ENCODE results near the gene OPN5. TPM values are rescaled to one million over a fixed set of nuclear protein-coding genes. Genes with fewer than 3 reads are reported as not detected.

The OPN5 gene
- total RNA-seq, 4 donors from 2014 or later = not detected

DNA sequence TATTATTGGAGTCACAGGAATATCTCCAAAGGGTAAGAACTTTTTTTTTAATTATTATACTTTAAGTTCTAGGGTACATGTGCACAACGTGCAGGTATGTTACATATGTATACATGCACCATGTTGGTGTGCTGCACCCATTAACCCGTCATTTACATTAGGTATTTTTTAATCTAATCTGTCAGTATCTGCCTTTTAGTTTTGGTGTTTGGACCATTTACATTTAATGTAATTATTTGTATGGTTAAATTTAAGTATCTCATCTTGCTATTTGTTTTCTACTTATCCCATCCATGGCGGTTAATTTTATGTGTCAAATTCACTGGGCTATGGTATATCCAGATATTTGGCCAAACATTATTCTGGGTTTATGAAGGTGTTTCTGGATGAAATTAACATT is 15.4 kb upstream of the OPN5 start:
- TF ChIP-seq POLR2A (IDR thresholded peaks at IDR 0.05) = no peak
- TF ChIP-seq, protein P1, sequence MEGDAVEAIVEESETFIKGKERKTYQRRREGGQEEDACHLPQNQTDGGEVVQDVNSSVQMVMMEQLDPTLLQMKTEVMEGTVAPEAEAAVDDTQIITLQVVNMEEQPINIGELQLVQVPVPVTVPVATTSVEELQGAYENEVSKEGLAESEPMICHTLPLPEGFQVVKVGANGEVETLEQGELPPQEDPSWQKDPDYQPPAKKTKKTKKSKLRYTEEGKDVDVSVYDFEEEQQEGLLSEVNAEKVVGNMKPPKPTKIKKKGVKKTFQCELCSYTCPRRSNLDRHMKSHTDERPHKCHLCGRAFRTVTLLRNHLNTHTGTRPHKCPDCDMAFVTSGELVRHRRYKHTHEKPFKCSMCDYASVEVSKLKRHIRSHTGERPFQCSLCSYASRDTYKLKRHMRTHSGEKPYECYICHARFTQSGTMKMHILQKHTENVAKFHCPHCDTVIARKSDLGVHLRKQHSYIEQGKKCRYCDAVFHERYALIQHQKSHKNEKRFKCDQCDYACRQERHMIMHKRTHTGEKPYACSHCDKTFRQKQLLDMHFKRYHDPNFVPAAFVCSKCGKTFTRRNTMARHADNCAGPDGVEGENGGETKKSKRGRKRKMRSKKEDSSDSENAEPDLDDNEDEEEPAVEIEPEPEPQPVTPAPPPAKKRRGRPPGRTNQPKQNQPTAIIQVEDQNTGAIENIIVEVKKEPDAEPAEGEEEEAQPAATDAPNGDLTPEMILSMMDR (IDR thresholded peaks at IDR 0.05) = no peak
- TF ChIP-seq POLR2AphosphoS5 (IDR thresholded peaks at IDR 0.05) = no peak
- TF ChIP-seq EP300 (IDR thresholded peaks at IDR 0.05; ENCODE audit: low read depth) = no peak
- Histone ChIP-seq H3K4me1 (no peaks in the 10 kb centered on the region), H3K27ac (no peak overlapping the region), H3K9me3 (no peaks in the 10 kb centered on the region), H3K27me3 (no peaks in the 10 kb centered on the region), H3K36me3 (no peaks in the 10 kb centered on the region), H3K4me3 (no peak overlapping the region)
- WGBS, 2 donors (ENCODE audit: low coverage in 1 of 2) = 90 to 95% methylated on average over 3 of the region's 3 CpGs
- in situ Hi-C loops (cut with MboI; ENCODE audit: low pct_ligation_motif_present in 1 of 4, low pct_unique_long_range_greater_than_20kb in 1 of 4, low sequenced_read_pairs in 3 of 4) (no loop called here), intact Hi-C loops (cut with DNase I; ENCODE audit: low total_unique reads) (no loop called here)
- no peak for DNase-seq

DNA sequence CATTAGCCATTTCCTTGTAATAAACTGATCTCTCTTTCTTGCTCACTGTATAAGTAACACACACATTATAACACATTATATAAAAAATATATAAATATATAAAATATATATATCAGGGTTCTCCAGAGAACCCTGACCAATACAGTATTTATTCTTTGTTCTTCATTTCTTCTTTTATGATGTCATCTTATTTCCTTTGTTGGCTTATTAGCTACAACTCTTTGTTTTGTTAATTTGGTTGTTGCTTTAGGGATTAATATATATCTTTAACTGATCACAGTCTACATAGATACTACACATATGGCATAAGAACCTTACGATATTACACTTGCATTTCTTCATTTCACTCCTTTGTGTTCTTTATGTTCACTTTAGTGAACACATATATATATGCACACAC is 14.7 kb upstream of the OPN5 start:
- H3K9me3 ChIP-seq = no peaks in the 10 kb centered on the region
- no peak for DNase-seq
- TF ChIP-seq, protein P1 (IDR thresholded peaks at IDR 0.05) = no peak
- TF ChIP-seq POLR2A (IDR thresholded peaks at IDR 0.05) (no peak), EP300 (IDR thresholded peaks at IDR 0.05; ENCODE audit: low read depth) (no peak), POLR2AphosphoS5 (IDR thresholded peaks at IDR 0.05) (no peak)
- H3K4me1 ChIP-seq = no peaks in the 10 kb centered on the region
- no peaks in the 10 kb centered on the region for H3K27me3 ChIP-seq
- intact Hi-C loops (cut with DNase I; ENCODE audit: low total_unique reads) = no loop called here
- H3K27ac ChIP-seq = no peak overlapping the region
- WGBS, 2 donors (ENCODE audit: low coverage in 1 of 2) = 49 to 94% methylated on average over 1 of the region's 1 CpG
- no peak overlapping the region for H3K4me3 ChIP-seq
- no peaks in the 10 kb centered on the region for H3K36me3 ChIP-seq
- in situ Hi-C loops (cut with MboI; ENCODE audit: low pct_ligation_motif_present in 1 of 4, low pct_unique_long_range_greater_than_20kb in 1 of 4, low sequenced_read_pairs in 3 of 4) = no loop called here

DNA sequence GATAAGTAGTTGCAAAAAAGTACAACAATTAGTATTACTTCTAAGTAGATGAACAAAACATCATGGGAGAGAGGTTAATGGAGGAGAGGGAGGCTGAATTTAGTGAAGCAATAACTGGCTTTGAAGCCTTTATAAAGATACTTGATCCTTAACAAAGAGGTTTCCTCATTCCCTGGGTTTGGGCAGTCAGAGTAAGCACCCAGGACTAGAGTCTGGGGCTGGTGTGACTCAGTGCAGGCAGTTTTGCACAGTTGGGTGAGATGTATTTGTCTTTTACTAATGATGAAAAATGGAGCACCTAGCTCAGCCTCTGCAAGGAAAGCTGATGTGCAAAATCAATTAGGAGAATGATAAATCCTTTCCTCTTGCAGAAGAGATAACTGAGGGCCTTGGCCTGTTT is 11.8 kb upstream of the OPN5 start:
- no peaks in the 10 kb centered on the region for H3K36me3 ChIP-seq
- TF ChIP-seq EP300 (IDR thresholded peaks at IDR 0.05; ENCODE audit: low read depth) (no peak), POLR2A (IDR thresholded peaks at IDR 0.05) (no peak), POLR2AphosphoS5 (IDR thresholded peaks at IDR 0.05) (no peak)
- TF ChIP-seq, protein P1 (IDR thresholded peaks at IDR 0.05) = no peak
- no peaks in the 10 kb centered on the region for H3K9me3 ChIP-seq
- H3K4me3 ChIP-seq = no peak overlapping the region
- no peak for DNase-seq
- no peak overlapping the region for H3K27ac ChIP-seq
- in situ Hi-C loops (cut with MboI; ENCODE audit: low pct_ligation_motif_present in 1 of 4, low pct_unique_long_range_greater_than_20kb in 1 of 4, low sequenced_read_pairs in 3 of 4) = loop anchor here in 1 of 4 donors (5.0 kb wide), 1 partner anchor 358 kb away; no protein-coding TSS in a partner anchor
- H3K4me1 ChIP-seq = no peaks in the 10 kb centered on the region
- intact Hi-C loops (cut with DNase I; ENCODE audit: low total_unique reads) = no loop called here
- H3K27me3 ChIP-seq = no peaks in the 10 kb centered on the region

DNA sequence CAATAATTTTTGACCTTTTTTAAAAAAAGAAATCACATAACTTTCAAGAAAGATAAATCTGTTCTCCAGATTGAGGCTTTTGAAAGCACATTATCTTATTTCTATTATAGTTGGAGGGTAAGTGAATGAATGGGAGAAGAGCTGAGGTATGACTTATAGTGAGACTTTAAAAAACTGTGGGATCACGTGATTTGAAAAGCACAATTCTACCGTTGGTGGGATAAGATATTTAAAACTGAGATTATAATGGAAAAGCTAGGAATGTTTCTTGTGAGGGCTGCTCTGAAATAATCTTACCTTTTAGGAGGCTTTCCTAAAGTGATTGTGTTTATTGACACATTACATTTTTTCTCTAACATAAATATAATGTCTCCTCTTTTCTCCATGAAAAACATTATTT is 9.5 kb upstream of the OPN5 start:
- 70 to 85% methylated on average over 2 of the region's 2 CpGs for WGBS, 2 donors (ENCODE audit: low coverage in 1 of 2)
- in situ Hi-C loops (cut with MboI; ENCODE audit: low pct_ligation_motif_present in 1 of 4, low pct_unique_long_range_greater_than_20kb in 1 of 4, low sequenced_read_pairs in 3 of 4) = loop anchor here in 1 of 4 donors (5.0 kb wide), 1 partner anchor 360 kb away; no protein-coding TSS in a partner anchor
- DNase-seq = no peak
- TF ChIP-seq EP300 (IDR thresholded peaks at IDR 0.05; ENCODE audit: low read depth) (no peak), POLR2AphosphoS5 (IDR thresholded peaks at IDR 0.05) (no peak), POLR2A (IDR thresholded peaks at IDR 0.05) (no peak)
- TF ChIP-seq, protein P1 (IDR thresholded peaks at IDR 0.05) = no peak
- intact Hi-C loops (cut with DNase I; ENCODE audit: low total_unique reads) = no loop called here
- Histone ChIP-seq H3K4me3 (no peak overlapping the region), H3K27me3 (no peaks in the 10 kb centered on the region), H3K9me3 (no peaks in the 10 kb centered on the region), H3K36me3 (no peaks in the 10 kb centered on the region), H3K4me1 (no peaks in the 10 kb centered on the region), H3K27ac (no peak overlapping the region)

All from transverse colon (tissue), 4 donors.